Stimulated activated CD8-positive, alpha-beta memory T cell treated with anti-CD3 and anti-CD28 coated beads, Interleukin-15, amount 100 ng/mL, for 4 hours (primary cell): ENCODE data around the gene ZHX3.

Source experiments
- DNase-seq, 2 donors: peaks; one replicate each; pipeline ENCODE4 v3.0.0-alpha.2; 2020; ENCODE audit warnings: low read depth in 2 of 2

ZHX3 gene

GRCh38 chr20:41299899-41300298 lies 17.6 kb downstream of the ZHX3 start:
- DNase-seq: no peak

- DNase-seq: no peak
These were observed 24.1 kb downstream of the ZHX3 start for GRCh38 chr20:41293269-41294037.

- DNase-seq: no peak
These were observed 26.6 kb downstream of the ZHX3 start for GRCh38 chr20:41290804-41291389.

DNA sequence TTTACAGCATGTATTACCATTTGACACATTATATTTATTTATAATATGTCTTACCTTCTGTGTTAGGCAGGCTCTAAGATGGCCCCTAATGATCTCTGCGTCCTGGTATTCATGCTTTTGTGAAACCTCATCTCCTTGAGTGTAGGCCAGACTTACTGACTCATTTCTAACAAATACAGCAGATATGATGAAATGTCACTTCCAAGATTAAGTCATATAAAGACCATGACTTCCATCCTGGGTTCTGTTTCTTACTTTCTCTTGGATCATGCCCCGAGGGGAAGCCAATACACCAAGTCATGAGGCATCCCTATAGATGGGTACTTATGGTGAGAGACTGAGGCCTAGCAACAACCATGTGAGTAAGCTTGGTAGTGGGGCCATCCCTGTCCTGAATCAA lies 30.2 kb downstream of the ZHX3 start:
- no peak for DNase-seq

- no peak for DNase-seq
These were observed 31.2 kb downstream of the ZHX3 start for GRCh38 chr20:41286240-41286851.

DNA sequence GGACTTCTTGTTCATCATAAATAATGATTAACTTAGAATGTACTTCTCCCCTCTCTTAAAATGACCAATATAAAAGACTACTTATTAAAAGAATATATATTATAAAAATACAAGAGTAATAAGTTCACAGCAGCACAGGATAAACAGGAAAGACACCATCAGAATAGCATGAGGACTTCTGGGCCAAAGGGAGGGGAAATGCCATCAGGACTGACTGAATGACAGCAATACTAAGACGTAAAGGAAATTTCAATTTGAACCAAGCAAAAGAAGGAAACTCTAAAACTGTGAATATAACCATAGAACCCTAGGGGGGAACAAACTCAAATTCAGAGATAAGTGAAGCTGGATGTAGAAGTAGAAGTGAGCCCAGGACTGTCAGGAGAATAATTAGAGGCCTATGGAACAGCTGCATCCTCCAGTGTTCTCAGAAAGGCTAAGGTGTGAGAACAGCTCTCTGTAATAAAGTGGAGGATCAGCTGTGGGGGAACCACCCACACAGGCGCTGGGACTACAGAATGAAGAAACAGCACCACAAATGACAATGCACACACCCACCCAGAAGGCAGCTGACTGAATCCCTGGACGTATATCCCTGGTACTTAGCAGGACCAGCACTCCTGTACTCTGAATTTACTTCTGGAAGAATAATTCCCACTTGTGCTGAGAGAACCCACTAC lies 37.8 kb downstream of the ZHX3 start:
- no peak for DNase-seq

GRCh38 chr20:41278936-41279335 lies 38.6 kb downstream of the ZHX3 start:
- DNase-seq: no peak

- DNase-seq: no peak
These were observed 40.5 kb downstream of the ZHX3 start for GRCh38 chr20:41277049-41277448.

GRCh38 chr20:41276317-41276751 lies 41.2 kb downstream of the ZHX3 start:
- DNase-seq: no peak

GRCh38 chr20:41275301-41275731 lies 42.2 kb downstream of the ZHX3 start:
- no peak for DNase-seq

GRCh38 chr20:41274152-41274551 lies 43.4 kb downstream of the ZHX3 start:
- DNase-seq: no peak

- DNase-seq: no peak
These were observed 44.1 kb downstream of the ZHX3 start for GRCh38 chr20:41273445-41273844.

- DNase-seq: no peak
These were observed 45.2 kb downstream of the ZHX3 start for GRCh38 chr20:41272339-41272738.

- no peak for DNase-seq
These were observed 48.4 kb downstream of the ZHX3 start for GRCh38 chr20:41268917-41269652.

DNA sequence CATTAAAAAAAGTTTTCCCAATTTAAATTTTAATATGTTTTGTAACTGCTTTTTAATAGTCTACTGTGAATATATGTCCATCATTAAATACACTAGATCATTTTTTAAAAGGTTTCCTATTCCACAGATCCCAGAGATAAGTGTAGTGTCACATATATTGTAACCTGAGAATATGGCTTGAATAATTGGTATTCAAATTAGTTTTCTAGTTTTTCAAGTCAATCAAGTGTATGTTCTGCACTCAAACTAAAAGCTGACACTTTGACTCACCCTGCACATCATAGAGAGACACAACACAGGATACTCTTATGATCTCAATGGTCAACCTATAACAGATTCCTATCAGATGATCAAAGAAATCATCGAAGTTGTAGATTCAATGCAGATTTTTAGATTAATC lies 49.1 kb downstream of the ZHX3 start:
- DNase-seq: no peak

- no peak for DNase-seq
These were observed 51.6 kb downstream of the ZHX3 start for GRCh38 chr20:41265938-41266337.

DNA sequence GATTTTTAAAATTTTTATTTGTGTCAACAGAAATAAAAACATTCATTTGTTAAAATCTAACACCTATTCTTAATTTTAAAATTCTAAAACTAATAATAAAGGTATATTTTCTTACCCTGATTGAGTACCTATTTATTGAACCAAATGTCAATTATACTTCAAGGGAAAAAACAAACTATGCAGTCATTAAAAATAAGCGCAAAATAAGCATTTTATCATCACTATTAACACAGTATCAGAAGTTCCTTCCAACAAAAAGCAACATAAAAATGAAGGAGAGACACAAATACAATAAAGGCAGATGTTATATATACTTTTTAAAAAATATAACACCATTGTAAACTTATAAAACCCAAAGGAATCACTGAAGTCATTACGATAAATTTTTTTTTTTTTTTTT lies 52.7 kb downstream of the ZHX3 start:
- no peak for DNase-seq

DNA sequence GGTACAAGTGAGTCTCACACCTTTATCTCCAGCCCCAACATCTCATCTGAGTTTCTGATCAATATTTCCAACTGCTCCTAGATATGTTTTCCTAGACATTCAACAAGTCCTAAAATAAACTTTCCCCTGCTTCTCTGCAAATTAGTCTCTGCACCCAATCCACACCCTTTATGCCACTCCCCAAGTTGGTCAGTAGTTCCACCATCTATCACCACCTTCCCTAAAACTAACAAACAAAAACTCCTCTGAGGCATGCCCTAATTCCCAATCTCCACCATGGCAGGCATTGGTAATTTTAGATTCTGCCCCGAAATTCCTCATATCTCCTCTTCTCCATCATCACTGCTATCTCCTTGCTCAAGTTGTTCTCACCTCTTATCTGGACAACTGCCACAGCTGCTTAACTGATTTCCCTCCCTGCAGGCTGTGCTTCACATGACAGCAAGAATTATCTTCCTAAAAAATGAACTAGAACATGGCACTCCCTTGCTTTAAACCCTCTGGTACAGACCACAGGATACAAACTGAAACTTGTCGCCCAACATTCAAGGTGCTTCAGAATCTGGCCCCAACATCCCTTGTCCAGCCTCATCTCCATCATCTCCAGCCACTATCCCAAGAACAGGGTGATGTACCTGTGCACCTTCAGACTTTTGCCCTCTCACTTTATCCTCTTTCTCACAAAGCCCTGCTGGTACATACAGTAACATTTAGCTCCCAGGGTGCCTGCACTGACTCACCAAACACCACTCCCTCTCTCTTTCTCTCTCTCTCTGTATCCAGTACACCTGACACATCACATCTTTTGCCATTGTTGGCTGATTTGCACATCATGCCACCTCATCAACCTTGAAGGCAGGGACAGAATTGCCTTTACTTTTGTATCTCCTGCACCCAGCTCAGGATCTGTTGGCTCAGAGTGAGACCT lies 55.5 kb downstream of the ZHX3 start:
- no peak for DNase-seq

GRCh38 chr20:41261260-41261659 lies 56.3 kb downstream of the ZHX3 start:
- DNase-seq: no peak

GRCh38 chr20:41260734-41261220 lies 56.8 kb downstream of the ZHX3 start:
- DNase-seq: no peak

- DNase-seq: no peak
These were observed 58.2 kb downstream of the ZHX3 start for GRCh38 chr20:41259309-41259708.
